DOHH2 (cell line): Measurements from ENCODE around the gene TMEM234.

Experiments used
- CTCF ChIP-seq: fragments of 200-600 bp; sonication (generic); IDR thresholded peaks from one replicate; pipeline ENCODE4 v1.5.1; 2014; ENCODE audit warnings: antibody characterized with exemption, mild to moderate bottlenecking, low read depth, low read length; ENCODE audit not compliant: poor library complexity, severe bottlenecking
- EZH2phosphoT487 ChIP-seq: fragments of 200-600 bp; sonication (generic); IDR thresholded peaks from 2 replicates; pipeline ENCODE4 v1.6.1; 2017; ENCODE audit warnings: borderline replicate concordance, mild to moderate bottlenecking, antibody characterized with exemption, low read length, moderate library complexity, mixed read lengths

GRCh38 chr1:32204943-32205361, 17.2 kb downstream of the TMEM234 start:
- TF ChIP-seq CTCF = no peak
- no peak for TF ChIP-seq EZH2phosphoT487
